Heart left ventricle (tissue), 13 donors: ENCODE results near the gene DLGAP1.

ENCODE experiments used
- CTCF ChIP-seq, 12 donors: fragments of 200-600 bp; sonication (generic) in 4 of 12; IDR thresholded peaks; one replicate each; pipeline versions ENCODE4 v1.5.0 to v1.8.0; 2018 to 2022; ENCODE audit warnings: antibody characterized with exemption in 12 of 12, mild to moderate bottlenecking in 5 of 12
- POLR2A ChIP-seq, 2 donors: fragments of 450-650 bp; IDR thresholded peaks; one replicate each; pipeline ENCODE4 v1.6.1; 2017; ENCODE audit warnings: antibody characterized with exemption in 2 of 2, mild to moderate bottlenecking in 2 of 2, moderate library complexity in 2 of 2
- donor health status: ischemic (EF 13 %, LVEDD 7.1; RV severe dilation, severe dysfunction).
- donor health status: DM: no; HTN: yes; CAD: no.
- donor health status: DM: no; HTN: no; CAD: no.
- donor health status: ischemic (EF 25% LVEDD 6.9; RV normal size, moderate dysfunction).
- donor health status: ischemic (EF 25% LVEDD 5.7; RV mildly dilated, moderate dysfunction).
- donor health status: ischemic (EF 35%, LVEDD 5.7; RV mildly dilated, moderate dysfunction).
- donor health status: nonischemic (EF 11% LVEDD 7.7; RV severe dilation, severe dysfunction).
- donor health status: DM: yes; HTN: yes; CAD: no.
- donor health status: PGD.
- donor health status: ischemic (EF 29% LVEDD 5.4; RV normal size, mild dysfunction).
- donor health status: nonischemic (EF 23%, LVEDD 6.1; RV moderate dilation, normal function).

DNA sequence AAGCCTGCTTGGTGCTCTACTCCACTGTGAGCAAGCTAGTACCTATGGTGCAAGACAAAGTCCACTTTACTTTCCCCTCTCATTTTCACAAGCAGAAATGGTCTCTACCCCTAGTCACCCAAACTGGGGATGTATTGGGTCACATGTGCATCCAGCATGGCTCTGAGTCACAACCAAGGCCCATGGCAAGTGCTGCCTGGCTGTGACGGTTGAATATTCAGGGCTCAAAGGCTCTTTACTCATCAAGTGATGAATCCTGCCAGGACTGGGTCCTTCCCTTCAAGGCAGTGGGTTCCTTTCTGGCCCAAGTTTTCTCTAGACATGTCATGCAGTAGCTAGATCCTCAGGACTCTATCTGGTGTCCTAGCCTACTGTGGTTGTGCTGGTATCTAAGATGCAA is 311.5 kb downstream of the DLGAP1 start:
- no peak for TF ChIP-seq CTCF (IDR thresholded peaks at IDR 0.05)
- TF ChIP-seq POLR2A (IDR thresholded peaks at IDR 0.05) = no peak
